ENCODE measurements around the gene SYNRG. TPM values are rescaled to one million over a fixed set of nuclear protein-coding genes. Genes with fewer than 3 reads are reported as not detected.

Gene SYNRG
- total and polyA plus RNA-seq, 2 of the 13 experiments (the other 11 are each of a cell fraction or from before 2014, with no cell fraction given): 7.3 to 8.7 TPM

GRCh38 chr17:37488009-37488604, 121.1 kb downstream of the SYNRG start (continued):
- TF ChIP-seq KIAA2018 (CRISPR knock-in tag; IDR thresholded peaks at IDR 0.05; ENCODE audit: borderline replicate concordance) (no peak), ZNF496 (CRISPR knock-in tag; IDR thresholded peaks at IDR 0.05; ENCODE audit: insufficient replicate concordance) (no peak), ZNF878 (CRISPR knock-in tag; IDR thresholded peaks at IDR 0.05) (peak; percentile 64; the same call in 1 of the 2 replicates), ADNP (CRISPR knock-in tag; IDR thresholded peaks at IDR 0.05) (no peak), ZNF552 (CRISPR knock-in tag; IDR thresholded peaks at IDR 0.05; ENCODE audit: borderline replicate concordance) (no peak), ARHGAP35 (CRISPR knock-in tag; IDR thresholded peaks at IDR 0.05; ENCODE audit: borderline replicate concordance) (no peak), ZSCAN25 (CRISPR knock-in tag; IDR thresholded peaks at IDR 0.05) (no peak), TAF15 (IDR thresholded peaks at IDR 0.05; ENCODE audit: low read depth, low read length, poor library complexity, severe bottlenecking) (no peak), ZNF616 (CRISPR knock-in tag; IDR thresholded peaks at IDR 0.05; ENCODE audit: low read depth) (no peak), ZNF644 (CRISPR knock-in tag; IDR thresholded peaks at IDR 0.05; ENCODE audit: low read depth) (peak; percentile 55; the same call in 1 of the 2 replicates), ZNF670 (CRISPR knock-in tag; IDR thresholded peaks at IDR 0.05; ENCODE audit: borderline replicate concordance) (no peak), ZNF17 (CRISPR knock-in tag; IDR thresholded peaks at IDR 0.05) (no peak), ZFYVE20 (CRISPR knock-in tag; IDR thresholded peaks at IDR 0.05; ENCODE audit: borderline replicate concordance, low read depth) (no peak), MBD4 (IDR thresholded peaks at IDR 0.05; ENCODE audit: borderline replicate concordance, low read length) (no peak), FOXP4 (CRISPR knock-in tag; IDR thresholded peaks at IDR 0.05) (peak; percentile 88), MNT (IDR thresholded peaks at IDR 0.05) (no peak), FOXO1 (CRISPR knock-in tag; IDR thresholded peaks at IDR 0.05) (peak; percentile 93)

Data from HepG2 (cell line).